Neural cell (in vitro differentiated cells): ENCODE data around the gene IFIT2.

Experiments
- EZH2 ChIP-seq: fragments of 200-600, 300-800 bp; shearing (Covaris generic), sonication (generic); IDR thresholded peaks from 2 replicates; pipeline ENCODE4 v1.6.1; 2014; ENCODE audit warnings: antibody characterized with exemption, low read length, borderline replicate concordance, mild to moderate bottlenecking; ENCODE audit not compliant: insufficient read depth, poor library complexity, severe bottlenecking
- POLR2AphosphoS5 ChIP-seq: IDR thresholded peaks from 2 replicates; pipeline ENCODE4 v1.6.1; 2012
- RAD21 ChIP-seq: fragments of 450-650 bp; conservative IDR thresholded peaks from 2 replicates; pipeline ENCODE4 v1.6.1; 2014; ENCODE audit warnings: antibody characterized with exemption, mild to moderate bottlenecking, moderate library complexity
- TAF1 ChIP-seq: IDR thresholded peaks from 2 replicates; pipeline ENCODE4 v1.6.1; 2012; ENCODE audit warnings: low read depth
- TF ChIP-seq, protein P1 (sequence below): IDR thresholded peaks from 2 replicates; pipeline ENCODE4 v1.6.1; 2012; ENCODE audit warnings: borderline replicate concordance
- TF ChIP-seq, protein P2 (sequence below): fragments of 450-650 bp; IDR thresholded peaks from 2 replicates; pipeline ENCODE4 v1.5.1; 2014; ENCODE audit warnings: antibody characterized with exemption, mild to moderate bottlenecking, moderate library complexity; ENCODE audit not compliant: poor library complexity, severe bottlenecking

- TF ChIP-seq RAD21: no peak
- TF ChIP-seq TAF1: no peak
- TF ChIP-seq, protein P1, sequence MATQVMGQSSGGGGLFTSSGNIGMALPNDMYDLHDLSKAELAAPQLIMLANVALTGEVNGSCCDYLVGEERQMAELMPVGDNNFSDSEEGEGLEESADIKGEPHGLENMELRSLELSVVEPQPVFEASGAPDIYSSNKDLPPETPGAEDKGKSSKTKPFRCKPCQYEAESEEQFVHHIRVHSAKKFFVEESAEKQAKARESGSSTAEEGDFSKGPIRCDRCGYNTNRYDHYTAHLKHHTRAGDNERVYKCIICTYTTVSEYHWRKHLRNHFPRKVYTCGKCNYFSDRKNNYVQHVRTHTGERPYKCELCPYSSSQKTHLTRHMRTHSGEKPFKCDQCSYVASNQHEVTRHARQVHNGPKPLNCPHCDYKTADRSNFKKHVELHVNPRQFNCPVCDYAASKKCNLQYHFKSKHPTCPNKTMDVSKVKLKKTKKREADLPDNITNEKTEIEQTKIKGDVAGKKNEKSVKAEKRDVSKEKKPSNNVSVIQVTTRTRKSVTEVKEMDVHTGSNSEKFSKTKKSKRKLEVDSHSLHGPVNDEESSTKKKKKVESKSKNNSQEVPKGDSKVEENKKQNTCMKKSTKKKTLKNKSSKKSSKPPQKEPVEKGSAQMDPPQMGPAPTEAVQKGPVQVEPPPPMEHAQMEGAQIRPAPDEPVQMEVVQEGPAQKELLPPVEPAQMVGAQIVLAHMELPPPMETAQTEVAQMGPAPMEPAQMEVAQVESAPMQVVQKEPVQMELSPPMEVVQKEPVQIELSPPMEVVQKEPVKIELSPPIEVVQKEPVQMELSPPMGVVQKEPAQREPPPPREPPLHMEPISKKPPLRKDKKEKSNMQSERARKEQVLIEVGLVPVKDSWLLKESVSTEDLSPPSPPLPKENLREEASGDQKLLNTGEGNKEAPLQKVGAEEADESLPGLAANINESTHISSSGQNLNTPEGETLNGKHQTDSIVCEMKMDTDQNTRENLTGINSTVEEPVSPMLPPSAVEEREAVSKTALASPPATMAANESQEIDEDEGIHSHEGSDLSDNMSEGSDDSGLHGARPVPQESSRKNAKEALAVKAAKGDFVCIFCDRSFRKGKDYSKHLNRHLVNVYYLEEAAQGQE: no peak
- TF ChIP-seq, protein P2, sequence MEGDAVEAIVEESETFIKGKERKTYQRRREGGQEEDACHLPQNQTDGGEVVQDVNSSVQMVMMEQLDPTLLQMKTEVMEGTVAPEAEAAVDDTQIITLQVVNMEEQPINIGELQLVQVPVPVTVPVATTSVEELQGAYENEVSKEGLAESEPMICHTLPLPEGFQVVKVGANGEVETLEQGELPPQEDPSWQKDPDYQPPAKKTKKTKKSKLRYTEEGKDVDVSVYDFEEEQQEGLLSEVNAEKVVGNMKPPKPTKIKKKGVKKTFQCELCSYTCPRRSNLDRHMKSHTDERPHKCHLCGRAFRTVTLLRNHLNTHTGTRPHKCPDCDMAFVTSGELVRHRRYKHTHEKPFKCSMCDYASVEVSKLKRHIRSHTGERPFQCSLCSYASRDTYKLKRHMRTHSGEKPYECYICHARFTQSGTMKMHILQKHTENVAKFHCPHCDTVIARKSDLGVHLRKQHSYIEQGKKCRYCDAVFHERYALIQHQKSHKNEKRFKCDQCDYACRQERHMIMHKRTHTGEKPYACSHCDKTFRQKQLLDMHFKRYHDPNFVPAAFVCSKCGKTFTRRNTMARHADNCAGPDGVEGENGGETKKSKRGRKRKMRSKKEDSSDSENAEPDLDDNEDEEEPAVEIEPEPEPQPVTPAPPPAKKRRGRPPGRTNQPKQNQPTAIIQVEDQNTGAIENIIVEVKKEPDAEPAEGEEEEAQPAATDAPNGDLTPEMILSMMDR: no peak
- no peak for TF ChIP-seq EZH2
- no peak for TF ChIP-seq POLR2AphosphoS5
Measured at GRCh38 chr10:89303161-89303560, 1.3 kb downstream of the IFIT2 start.
